Skin epidermis (tissue), 12 donors: ENCODE results near the gene PLEKHN1.
"Not testable (repeated sequence)": the region's sequence is repeated elsewhere in the genome, so short reads cannot be mapped to it uniquely, and the experiment has no call there.

Source experiments
- H3K27ac ChIP-seq, 21 experiments: fragments of 200-600 bp; sonication (generic) in 11 of 21; one replicate each; pipeline ENCODE4 v1.5.0; 2020; ENCODE audit warnings: mild to moderate bottlenecking in 3 of 21, inconsistent platforms in 2 of 21, moderate library complexity in 2 of 21
- H3K4me3 ChIP-seq, 7 experiments: fragments of 200-600 bp; sonication (generic) in 2 of 7; one replicate each; pipeline ENCODE4 v1.5.0; 2020; ENCODE audit warnings: inconsistent platforms in 2 of 7, mild to moderate bottlenecking in 2 of 7, moderate library complexity in 1 of 7

Gene PLEKHN1

DNA sequence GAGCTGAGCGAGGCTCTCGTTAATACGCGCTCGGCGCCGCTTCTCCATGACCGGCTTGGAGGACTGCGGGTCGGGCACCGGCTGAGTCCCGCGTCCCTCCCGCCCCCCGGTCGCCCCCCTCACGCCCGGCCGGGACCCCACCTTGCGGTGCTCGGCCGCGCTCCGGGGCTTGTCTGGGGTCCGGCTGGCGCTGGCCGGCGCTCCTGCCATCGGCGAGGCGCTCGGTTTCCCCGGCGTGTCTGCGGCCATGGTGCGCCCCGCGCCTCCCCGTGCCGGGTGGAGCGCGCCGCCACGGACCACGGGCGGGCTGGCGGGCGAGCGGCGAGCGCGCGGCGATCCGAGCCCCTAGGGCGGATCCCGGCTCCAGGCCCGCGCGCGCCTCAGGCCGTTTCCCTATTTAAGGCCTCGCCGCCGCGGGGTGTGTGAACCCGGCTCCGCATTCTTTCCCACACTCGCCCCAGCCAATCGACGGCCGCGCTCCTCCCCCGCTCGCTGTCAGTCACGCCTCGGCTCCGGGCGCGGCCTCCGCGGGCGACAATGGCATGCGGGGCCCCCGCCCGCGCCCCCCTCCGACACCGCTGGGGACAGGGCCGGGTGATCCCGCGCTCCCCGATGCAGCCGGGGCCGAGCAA is 33.6 kb downstream of the PLEKHN1 start, which contains the start of gene HES4:
Gene HES4, minus strand, starts transcription at position 373 of the 632 bp plus-strand sequence. Its CDS starts 124 bp downstream, at position 249.
- Histone ChIP-seq H3K27ac (peak within 1 kb of the TSS; percentile 74 to 98 (median 88)), H3K4me3 (peak within 1 kb of the TSS; percentile 33 to 51 (median 50))

DNA sequence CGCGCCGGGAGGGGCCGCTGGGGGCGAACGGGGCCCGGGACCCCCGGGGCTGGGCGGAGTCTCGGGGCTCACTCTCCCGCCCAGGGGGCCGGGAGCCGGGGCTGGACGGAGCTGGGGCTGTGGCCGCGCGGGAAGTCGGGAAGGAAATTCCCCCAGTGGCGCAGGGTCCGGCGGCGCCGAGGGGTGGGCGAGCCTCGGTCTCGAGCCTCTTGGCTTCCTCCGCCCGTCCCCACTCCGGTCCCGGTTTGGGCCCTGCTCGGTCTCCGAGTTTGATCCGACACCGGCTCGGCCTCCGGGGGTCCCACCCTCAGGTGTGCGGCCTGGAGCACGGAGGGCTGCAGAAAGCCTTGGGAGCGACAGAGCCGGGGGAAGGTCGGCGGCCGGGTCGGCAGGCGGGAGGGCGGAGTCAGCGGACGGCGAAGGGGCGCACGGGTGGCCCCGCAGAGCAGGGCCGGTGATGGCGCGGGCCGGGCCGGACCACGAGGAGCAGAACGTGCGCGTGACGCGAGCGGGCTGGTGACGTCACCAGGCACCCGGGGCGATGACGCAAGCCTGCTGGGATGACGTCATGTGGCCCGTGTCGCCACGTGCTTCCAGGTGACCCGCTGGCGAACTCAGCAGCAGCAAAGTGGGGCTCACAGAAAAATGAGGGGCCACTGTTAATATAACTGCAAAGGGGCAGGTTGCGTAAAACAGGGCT is 34.2 kb downstream of the PLEKHN1 start:
- H3K4me3 ChIP-seq = peak overlapping the region; percentile 33 to 51 (median 50)
- peak overlapping the region; percentile 74 to 98 (median 88) for H3K27ac ChIP-seq

DNA sequence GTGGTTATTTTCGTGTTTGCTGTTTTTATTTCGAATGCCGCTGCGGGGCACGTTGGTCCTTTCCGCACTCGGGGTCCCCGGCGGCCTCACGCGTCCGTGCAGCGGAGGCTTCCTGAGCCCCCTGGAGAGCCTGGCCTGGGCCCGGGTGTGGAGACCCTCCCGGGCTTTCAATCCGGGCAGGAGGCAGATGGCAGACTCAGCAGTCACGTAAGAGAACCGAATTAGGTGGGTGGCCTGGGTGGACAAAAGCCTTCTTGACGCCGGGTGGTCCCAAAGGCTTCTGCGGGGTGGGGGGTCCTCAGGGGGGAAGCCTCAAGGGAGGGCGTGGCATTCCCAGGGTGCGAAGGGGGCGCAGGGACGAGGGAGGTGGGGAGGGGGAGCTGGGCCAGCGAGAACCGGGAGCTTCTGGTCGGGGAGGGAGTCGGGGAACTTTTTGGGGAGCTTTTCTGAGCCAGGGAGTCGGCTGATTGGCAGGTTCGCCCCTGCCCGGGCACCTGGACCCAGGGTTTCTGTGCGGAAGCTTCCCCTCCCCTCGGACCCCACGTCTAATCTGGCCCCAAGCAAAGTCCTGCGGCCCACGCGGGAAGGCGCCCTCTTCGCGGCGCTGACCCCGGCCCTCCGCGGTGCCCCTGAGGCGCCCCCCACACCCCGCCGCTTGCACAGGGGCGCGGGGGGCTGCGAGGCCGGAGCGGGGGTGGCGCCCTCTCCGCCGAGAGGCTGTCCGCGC is 34.9 kb downstream of the PLEKHN1 start:
- Histone ChIP-seq H3K27ac (peak overlapping the region; percentile 7 to 98 (median 87)), H3K4me3 (peak overlapping the region; percentile 33 to 51 (median 50))

DNA sequence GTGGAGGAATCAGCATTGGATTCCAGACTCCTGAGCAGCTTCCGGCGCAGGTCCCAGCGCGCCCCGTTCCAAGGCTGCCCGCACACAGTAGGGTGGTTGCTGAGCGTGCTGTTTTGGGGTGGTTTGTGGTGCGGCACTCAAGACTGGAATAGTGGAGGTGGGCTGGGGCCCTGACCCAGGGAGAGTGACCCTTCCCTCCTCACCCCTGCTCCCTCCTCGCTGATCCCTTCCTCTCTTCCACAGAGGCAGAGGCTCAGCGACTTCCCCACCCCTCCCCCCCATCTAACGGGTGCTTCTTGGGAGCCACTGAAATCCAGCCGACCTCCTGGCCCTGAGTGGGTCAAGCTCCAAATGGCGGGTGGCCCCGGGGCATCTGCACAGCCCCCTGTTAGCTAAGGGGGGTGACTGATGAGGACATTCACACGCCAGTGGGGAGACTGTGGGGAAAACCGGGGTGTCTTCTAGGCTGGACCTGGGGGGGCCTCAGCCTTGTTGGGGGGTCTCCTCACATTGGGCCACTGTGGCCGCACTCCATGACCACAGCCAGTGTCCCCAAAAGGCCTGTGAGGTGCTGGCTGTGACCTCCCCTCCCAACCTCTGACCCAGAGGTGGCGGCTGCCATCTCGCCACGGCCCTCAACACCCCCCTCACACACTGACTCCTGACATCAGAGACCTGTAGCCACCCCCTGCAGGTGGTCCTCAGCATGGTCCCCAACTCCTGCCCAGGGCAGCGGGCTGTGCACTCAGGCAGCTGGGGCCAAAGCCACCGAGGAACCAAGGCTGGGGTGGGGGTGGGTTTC is 37.5 kb downstream of the PLEKHN1 start:
- Histone ChIP-seq H3K27ac (no peak overlapping the region), H3K4me3 (no peak overlapping the region)

DNA sequence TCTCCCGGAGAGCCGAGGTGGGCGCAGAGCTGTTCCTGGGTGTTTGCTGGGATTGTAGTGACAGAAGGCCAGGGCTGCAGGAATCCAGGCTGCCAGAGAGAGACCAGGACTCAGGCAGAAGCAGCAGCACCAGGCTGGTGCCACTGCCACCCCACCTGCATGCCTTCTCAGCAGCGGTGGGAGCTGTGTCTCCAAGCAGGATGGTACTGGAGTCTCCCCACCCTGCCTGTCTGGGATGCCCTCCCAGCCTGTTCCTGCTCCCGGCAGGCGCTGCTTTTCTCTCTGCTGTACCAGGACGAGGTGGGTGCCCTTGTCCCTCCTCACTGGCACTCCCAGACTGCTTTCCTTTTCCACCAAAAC is 38.1 kb downstream of the PLEKHN1 start:
- H3K27ac ChIP-seq = no peak overlapping the region
- no peak overlapping the region for H3K4me3 ChIP-seq

DNA sequence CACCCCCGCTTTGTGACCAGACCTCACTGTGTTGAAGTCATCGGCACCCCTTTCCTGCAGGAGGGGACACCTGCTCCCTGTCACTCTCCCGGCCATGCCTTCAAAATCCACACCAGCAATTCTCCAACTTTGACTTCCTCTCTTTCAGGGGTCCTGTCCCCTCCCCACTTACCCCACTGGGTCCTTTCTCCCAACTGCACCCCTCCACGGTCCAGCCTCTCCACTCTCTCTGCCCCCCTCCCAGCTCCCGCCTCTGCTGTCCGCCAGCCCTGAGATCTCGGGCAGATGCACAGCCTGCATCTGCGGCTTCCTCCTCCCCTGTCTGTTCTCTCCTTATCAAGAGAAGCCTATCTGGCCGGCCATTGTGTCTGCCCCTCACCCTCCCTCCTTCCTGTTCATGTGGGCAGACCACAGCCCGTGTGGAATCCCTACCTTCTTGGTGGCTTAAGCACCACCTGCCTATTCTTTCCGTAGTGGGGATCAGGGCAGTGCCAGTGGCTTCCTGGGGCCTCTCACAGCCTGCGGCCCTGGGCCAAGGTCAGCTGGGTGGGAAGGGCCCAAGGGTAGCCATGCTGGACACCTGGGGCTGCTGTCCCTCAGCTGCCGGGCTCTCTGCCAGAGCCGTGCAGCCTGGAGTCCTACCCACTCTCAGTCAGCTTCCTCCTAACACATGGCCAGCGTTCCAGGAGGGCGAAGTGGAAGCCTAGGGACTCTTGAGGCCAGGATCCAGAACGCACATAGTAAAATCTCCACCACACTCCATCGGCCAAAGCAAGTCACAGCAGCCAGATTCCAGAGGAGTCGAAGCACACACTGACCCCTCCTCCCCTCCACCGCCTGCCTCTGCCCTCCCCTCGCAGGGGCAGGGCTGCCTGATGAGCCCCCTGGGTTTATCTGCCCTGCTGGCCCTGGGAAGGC is 38.8 kb downstream of the PLEKHN1 start:
- Histone ChIP-seq H3K4me3 (no peak overlapping the region), H3K27ac (no peak overlapping the region)

DNA sequence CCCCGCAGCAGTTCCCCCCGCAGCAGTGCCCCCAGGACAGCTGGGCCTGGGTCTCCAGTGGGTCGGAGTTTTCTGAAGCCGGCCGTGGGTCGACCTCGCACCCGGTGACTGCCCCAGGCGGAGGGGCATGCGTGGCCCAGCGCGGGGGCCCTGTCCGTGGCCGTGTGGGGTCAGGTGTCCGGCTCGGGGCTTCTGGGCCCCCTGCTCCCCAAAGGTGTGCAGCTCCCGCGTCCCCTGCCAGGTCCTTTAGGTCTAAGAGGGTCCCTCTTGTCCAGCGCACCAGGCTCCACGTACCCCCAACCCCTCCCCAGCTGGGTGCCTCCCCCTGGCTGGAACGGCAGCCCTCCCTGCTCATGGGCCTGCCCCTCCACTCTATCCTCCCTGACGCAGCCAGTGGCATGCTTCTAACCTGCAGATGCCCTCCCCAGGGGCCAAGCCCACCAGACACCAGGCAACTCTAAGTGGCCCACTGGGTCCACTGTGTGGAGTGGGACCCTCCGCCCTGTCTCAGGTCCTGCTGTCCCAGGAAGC is 39.6 kb downstream of the PLEKHN1 start:
- Histone ChIP-seq H3K27ac (no peak overlapping the region), H3K4me3 (no peak overlapping the region)

DNA sequence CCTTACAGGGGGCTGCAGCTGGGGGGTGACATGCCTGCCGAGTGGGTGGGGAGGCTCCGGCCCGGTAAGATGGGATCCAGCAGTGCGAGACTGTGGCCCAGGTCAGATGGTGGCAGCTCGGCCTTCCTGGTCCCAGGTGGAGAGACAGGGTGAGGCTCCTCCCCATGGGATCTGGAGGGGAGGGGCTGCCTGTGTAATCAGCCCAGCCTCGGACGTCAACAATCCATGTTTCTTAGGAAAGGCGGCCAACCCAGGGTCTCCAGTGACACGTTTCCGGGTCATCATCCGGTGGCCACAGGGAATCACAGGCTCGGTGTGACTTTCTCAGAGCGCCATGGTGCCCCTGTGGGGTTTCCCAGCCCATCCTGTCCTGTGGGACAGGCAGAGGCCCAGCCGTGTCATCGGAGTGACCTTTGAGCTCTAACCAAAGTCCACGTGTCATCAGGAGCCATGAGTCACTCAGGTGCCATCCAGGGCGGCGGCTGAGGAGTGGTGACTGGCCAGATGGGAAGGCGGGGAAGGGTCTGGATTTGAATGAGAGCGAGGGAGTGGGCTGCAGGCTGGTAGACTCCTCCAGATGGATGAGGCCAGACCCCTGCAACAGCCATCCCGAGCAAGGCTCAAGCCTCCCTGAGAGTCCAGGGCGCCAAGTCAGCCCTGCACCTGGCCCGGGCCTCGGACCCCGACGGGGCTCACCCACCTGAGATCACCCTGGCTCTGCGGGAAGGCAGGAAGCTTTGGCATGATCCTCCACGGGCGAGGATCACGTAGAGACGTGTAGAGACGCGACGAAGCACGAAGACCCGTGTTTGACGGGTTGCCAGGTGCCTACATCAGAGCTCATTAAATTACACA is 40.2 kb downstream of the PLEKHN1 start:
- Histone ChIP-seq H3K27ac (no peak overlapping the region), H3K4me3 (no peak overlapping the region)

DNA sequence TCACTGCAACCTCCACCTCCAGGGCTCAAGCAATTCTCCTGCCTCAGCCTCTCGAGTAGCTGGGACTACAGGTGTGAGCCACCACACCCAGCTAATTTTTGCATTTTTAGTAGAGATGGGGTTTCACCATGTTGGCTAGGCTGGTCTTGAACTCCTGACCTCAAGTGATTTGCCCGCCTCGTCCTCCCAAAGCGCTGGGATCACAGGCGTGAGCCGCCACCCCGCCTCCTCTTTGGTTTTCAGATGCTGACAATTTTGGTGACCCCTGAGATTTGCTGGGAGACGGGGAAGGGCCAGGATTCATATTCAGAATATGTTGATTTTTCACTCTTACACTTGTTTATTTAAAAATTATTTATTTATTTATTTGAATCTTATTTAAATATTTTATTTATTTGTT is 43.8 kb downstream of the PLEKHN1 start:
- not testable (repeated sequence) for H3K27ac ChIP-seq, H3K4me3 ChIP-seq

DNA sequence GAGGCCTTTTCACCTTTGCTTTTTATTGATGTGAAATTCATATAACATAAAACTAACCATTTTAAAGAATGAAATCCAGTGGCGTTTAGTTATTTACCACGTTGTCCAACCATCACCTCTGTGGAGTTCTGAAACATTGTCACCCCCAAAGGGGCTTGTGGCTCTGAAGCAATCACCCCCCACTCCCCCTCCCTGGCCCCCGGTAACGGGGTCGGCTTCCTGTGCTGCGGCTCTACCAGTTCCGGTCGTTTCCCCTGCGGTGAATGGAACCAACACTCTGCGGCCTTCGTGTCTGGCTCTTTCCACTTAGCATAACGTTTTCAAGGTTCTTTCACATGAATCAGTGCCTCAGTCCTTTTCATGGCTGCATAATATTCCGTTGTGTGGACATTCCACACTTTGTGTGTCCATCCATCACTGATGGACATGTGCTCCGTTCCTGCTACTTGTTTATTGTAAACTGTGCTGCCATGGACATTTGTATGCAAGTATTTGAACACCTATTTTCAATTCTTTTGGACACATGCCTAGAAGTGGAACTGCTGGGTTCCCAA is 45.2 kb downstream of the PLEKHN1 start:
- H3K4me3 ChIP-seq = no peak overlapping the region
- no peak overlapping the region for H3K27ac ChIP-seq

DNA sequence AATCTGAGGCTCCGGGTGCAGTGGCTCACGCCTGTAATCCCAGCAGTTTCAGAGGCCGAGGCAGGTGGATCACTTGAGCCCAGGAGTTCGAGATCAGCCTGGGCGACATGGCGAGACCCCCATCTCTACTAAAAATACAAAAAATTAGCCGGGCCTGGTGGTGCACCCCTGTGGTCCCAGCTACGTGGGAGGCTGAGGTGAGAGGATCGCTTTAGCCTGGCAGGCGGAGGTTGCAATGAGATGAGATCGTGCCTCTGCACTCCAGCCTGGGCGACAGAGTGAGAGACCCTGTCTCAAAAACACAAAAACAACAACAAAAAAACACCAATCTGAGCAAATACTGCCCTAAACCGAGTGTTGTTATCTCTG is 46.4 kb downstream of the PLEKHN1 start:
- Histone ChIP-seq H3K27ac (peak overlapping the region in 19 of 21 experiments; percentile 20 to 94 (median 83)), H3K4me3 (peak overlapping the region; percentile 35 to 58 (median 42))

DNA sequence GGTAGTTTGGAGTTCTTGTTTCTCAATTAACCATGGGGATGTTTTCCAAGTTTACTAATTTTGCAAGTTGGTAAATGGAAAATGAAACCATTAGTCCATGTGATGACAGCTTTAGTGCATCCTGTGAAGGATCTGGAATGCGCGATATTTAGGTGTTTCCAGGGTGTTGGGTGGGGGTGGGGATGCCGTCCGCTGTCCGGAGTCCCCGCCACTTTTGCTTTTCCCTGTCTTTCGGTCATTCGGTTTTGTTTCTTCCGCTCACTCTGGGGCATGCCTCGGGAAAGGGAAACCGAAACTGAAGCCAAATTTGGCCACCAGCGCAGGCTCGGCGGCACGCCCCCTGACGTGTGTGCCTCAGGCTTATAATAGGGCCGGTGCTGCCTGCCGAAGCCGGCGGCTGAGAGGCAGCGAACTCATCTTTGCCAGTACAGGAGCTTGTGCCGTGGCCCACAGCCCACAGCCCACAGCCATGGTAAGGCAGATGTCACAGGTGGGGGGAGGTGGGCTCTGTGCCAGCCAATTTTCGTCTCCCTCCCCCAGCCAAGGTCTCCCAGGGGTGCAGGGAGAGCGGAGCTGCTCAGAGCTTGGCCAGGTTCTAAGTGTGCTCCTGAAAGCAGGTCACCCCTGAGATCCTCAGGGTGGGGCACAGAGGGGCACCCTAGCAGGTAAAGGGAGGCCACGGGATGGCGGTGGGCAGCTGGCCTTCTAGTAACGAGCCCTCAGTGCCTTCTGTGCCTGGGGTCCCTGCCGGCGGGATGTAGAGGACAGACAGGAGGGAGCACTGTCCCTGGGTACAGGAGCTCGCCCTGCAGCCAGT is 47.0 kb downstream of the PLEKHN1 start, which contains the start of gene ISG15:
Gene ISG15, plus strand, starts transcription at position 393 of the 817 bp plus-strand sequence. Its CDS starts 77 bp downstream, at position 470.
- peak within 1 kb of the TSS; percentile 35 to 58 (median 42) for H3K4me3 ChIP-seq
- H3K27ac ChIP-seq = peak within 1 kb of the TSS in 20 of 21 experiments; percentile 20 to 94 (median 82)

DNA sequence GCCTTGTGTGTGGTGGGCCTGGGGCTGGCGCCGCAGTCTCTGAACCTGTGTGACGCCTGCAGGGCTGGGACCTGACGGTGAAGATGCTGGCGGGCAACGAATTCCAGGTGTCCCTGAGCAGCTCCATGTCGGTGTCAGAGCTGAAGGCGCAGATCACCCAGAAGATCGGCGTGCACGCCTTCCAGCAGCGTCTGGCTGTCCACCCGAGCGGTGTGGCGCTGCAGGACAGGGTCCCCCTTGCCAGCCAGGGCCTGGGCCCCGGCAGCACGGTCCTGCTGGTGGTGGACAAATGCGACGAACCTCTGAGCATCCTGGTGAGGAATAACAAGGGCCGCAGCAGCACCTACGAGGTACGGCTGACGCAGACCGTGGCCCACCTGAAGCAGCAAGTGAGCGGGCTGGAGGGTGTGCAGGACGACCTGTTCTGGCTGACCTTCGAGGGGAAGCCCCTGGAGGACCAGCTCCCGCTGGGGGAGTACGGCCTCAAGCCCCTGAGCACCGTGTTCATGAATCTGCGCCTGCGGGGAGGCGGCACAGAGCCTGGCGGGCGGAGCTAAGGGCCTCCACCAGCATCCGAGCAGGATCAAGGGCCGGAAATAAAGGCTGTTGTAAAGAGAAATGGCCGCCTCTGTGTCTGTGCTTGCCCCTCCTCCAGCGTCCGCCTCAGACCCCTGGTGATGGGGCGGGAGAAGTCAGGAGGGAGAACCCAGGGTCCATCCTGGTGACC is 47.8 kb downstream of the PLEKHN1 start:
- Histone ChIP-seq H3K4me3 (peak overlapping the region; percentile 35 to 58 (median 42)), H3K27ac (peak overlapping the region in 20 of 21 experiments; percentile 20 to 94 (median 82))

DNA sequence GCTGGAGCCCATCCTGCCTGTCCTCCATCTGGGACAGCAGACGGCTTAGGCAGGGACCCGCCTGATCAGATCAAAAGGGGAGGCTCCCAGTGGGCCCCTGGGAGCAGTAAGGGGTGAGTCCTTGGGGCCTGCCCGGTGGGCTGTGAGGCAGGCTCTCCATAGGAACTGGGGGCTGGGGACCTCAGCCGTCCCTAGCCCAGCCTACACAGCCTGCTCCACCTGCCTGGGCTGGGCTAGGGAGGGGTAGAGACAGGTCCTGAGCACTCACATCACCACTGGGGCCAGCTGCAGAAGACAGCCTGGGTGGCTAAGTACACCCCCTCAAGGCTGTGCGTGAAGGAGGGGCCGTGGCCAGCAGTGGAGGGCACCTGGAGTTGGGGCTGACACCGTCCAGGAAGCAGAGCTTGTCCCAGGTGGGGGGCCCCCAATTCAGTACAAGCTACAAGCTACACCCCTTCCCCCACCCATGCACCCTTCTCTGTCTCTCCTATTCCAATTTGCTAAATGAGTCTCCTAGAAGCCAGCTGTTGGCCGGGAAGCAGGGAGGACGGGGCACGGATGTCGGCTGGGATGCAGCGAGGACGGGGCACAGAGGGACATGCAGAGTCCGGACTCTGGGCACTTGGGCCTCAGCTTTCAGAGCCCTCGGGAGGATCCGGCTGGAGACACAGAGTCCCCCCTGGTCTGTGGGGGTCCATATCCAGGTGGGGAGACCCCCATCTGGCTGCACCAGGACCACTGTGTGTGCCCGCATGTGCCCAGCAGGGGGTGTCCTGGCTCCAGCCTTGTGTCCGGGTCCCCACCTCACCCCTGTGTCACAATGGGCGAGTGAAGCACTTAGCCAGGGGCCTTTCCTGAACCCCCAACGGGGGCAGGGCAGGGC is 48.8 kb downstream of the PLEKHN1 start:
- H3K27ac ChIP-seq = peak overlapping the region in 9 of 21 experiments; percentile 11 to 94 (median 82)

More for the DNA sequence above, 48.8 kb downstream of the PLEKHN1 start:
- peak overlapping the region in 1 of 7 experiments; percentile 55 for H3K4me3 ChIP-seq
